HEK293 (cell line): ENCODE data around the gene CHRNE.

ENCODE experiments used
- CTCF ChIA-PET: fragments of 350-600 bp; formaldehyde crosslinking; extraction: SDS; loops from one replicate; lab custom pipeline; 2021; ENCODE audit warnings: antibody characterized with exemption; lab: Yijun Ruan, JAX
- POLR2A ChIA-PET: fragments of 300-600 bp; formaldehyde crosslinking; extraction: SDS; loops from one replicate; lab custom pipeline; 2020; ENCODE audit warnings: antibody characterized with exemption, inconsistent platforms; lab: Yijun Ruan, JAX
- H3K27ac ChIP-seq: fragments of 200-500 bp; sonication (Bioruptor generic); 2 replicates; pipeline ENCODE4 v1.5.1; 2014; ENCODE audit warnings: low read depth, low read length, control low read depth, inconsistent platforms; ENCODE audit errors: extremely low read depth
- H3K36me3 ChIP-seq, 2 experiments: fragments of 200-500 bp in 1 of 2; sonication (Bioruptor generic) in 1 of 2; 1 replicate in 1 of 2; 2 replicates in 1 of 2; pipeline ENCODE4 v1.5.1; 2014 to 2017; ENCODE audit warnings: inconsistent platforms in 2 of 2, low read length in 2 of 2; ENCODE audit not compliant: control insufficient read depth in 2 of 2, insufficient read depth in 1 of 2
- H3K4me1 ChIP-seq: fragments of 200-500 bp; sonication (Bioruptor generic); 2 replicates; pipeline ENCODE4 v1.5.1; 2014; ENCODE audit warnings: mild to moderate bottlenecking, low read length, inconsistent platforms; ENCODE audit not compliant: control insufficient read depth, insufficient read depth
- H3K4me3 ChIP-seq: 2 replicates; pipeline ENCODE4 v1.5.1; 2011; ENCODE audit warnings: low read depth, mild to moderate bottlenecking, control low read depth, low read length, moderate library complexity
- H3K9me3 ChIP-seq: fragments of 200-500 bp; sonication (Bioruptor generic); 2 replicates; pipeline ENCODE4 v1.5.1; 2014; ENCODE audit warnings: low read depth, low read length, inconsistent platforms; ENCODE audit not compliant: control insufficient read depth, insufficient read depth
- KLF16 ChIP-seq: fragments of 450-650 bp; formaldehyde crosslinking; IDR thresholded peaks from 2 replicates; pipeline ENCODE4 v1.5.1; 2017; ENCODE audit warnings: missing biosample characterization, missing genetic modification characterization
- REPIN1 ChIP-seq: fragments of 450-650 bp; formaldehyde crosslinking; IDR thresholded peaks from 2 replicates; pipeline ENCODE4 v1.5.1; 2017; ENCODE audit warnings: missing biosample characterization, missing genetic modification characterization, low read depth
- ZBTB1 ChIP-seq: fragments of 450-650 bp; formaldehyde crosslinking; IDR thresholded peaks from 2 replicates; pipeline ENCODE4 v1.5.1; 2016; ENCODE audit warnings: missing biosample characterization, missing genetic modification characterization
- ZNF121 ChIP-seq: fragments of 450-650 bp; formaldehyde crosslinking; IDR thresholded peaks from 2 replicates; pipeline ENCODE4 v1.5.1; 2016; ENCODE audit warnings: missing biosample characterization, missing genetic modification characterization
- ZNF19 ChIP-seq: fragments of 450-650 bp; formaldehyde crosslinking; IDR thresholded peaks from 2 replicates; pipeline ENCODE4; 2016; ENCODE audit warnings: missing biosample characterization, missing genetic modification characterization, low read depth
- ZNF221 ChIP-seq: fragments of 450-650 bp; formaldehyde crosslinking; IDR thresholded peaks from 2 replicates; pipeline ENCODE4 v1.5.1; 2017; ENCODE audit warnings: missing biosample characterization, missing genetic modification characterization, borderline replicate concordance
- ZNF23 ChIP-seq: fragments of 450-650 bp; formaldehyde crosslinking; IDR thresholded peaks from 2 replicates; pipeline ENCODE4 v1.5.1; 2016; ENCODE audit warnings: missing biosample characterization, missing genetic modification characterization, borderline replicate concordance
- ZNF324 ChIP-seq: fragments of 450-650 bp; formaldehyde crosslinking; IDR thresholded peaks from 2 replicates; pipeline ENCODE4 v1.5.1; 2016; ENCODE audit warnings: missing biosample characterization, missing genetic modification characterization
- ZNF394 ChIP-seq: fragments of 450-650 bp; formaldehyde crosslinking; IDR thresholded peaks from 2 replicates; pipeline ENCODE4 v1.5.1; 2016; ENCODE audit warnings: missing biosample characterization, missing genetic modification characterization, mild to moderate bottlenecking, moderate library complexity, borderline replicate concordance
- ZNF416 ChIP-seq: fragments of 450-650 bp; formaldehyde crosslinking; IDR thresholded peaks from 2 replicates; pipeline ENCODE4 v1.5.1; 2016; ENCODE audit warnings: missing biosample characterization, missing genetic modification characterization
- ZNF521 ChIP-seq: fragments of 450-650 bp; formaldehyde crosslinking; IDR thresholded peaks from 2 replicates; pipeline ENCODE4 v1.5.1; 2017; ENCODE audit warnings: missing biosample characterization, mild to moderate bottlenecking, missing genetic modification characterization
- ZNF530 ChIP-seq: fragments of 450-650 bp; formaldehyde crosslinking; IDR thresholded peaks from 2 replicates; pipeline ENCODE4 v1.5.1; 2016; ENCODE audit warnings: low read depth, missing biosample characterization, missing genetic modification characterization
- ZNF585B ChIP-seq: fragments of 450-650 bp; formaldehyde crosslinking; IDR thresholded peaks from 2 replicates; pipeline ENCODE4 v1.5.1; 2016; ENCODE audit warnings: missing biosample characterization, missing genetic modification characterization
- ZNF621 ChIP-seq: fragments of 450-650 bp; formaldehyde crosslinking; IDR thresholded peaks from 2 replicates; pipeline ENCODE4 v1.5.1; 2017; ENCODE audit warnings: missing biosample characterization, missing genetic modification characterization
- ZNF701 ChIP-seq: fragments of 450-650 bp; formaldehyde crosslinking; IDR thresholded peaks from 2 replicates; pipeline ENCODE4 v1.5.1; 2016; ENCODE audit warnings: missing biosample characterization, missing genetic modification characterization
- TF ChIP-seq, protein P1 (sequence below): fragments of 450-650 bp; formaldehyde crosslinking; IDR thresholded peaks from 2 replicates; pipeline ENCODE4 v1.5.1; 2016; ENCODE audit warnings: missing biosample characterization, missing genetic modification characterization
- TF ChIP-seq, protein P2 (sequence below): fragments of 450-650 bp; formaldehyde crosslinking; IDR thresholded peaks from 2 replicates; pipeline ENCODE4 v1.5.1; 2016; ENCODE audit warnings: missing biosample characterization, missing genetic modification characterization
- TF ChIP-seq, protein P3 (sequence below): fragments of 450-650 bp; formaldehyde crosslinking; IDR thresholded peaks from 2 replicates; pipeline ENCODE4 v1.5.1; 2016; ENCODE audit warnings: missing biosample characterization, missing genetic modification characterization
- TF ChIP-seq, protein P4 (sequence below): fragments of 450-650 bp; formaldehyde crosslinking; IDR thresholded peaks from 2 replicates; pipeline ENCODE4 v1.5.1; 2016; ENCODE audit warnings: missing biosample characterization, missing genetic modification characterization
- TF ChIP-seq, protein P5 (sequence below): fragments of 450-650 bp; formaldehyde crosslinking; optimal IDR thresholded peaks from 2 replicates; pipeline ENCODE3; 2016; ENCODE audit warnings: missing biosample characterization, mild to moderate bottlenecking, missing genetic modification characterization
- TF ChIP-seq, protein P6 (sequence below): fragments of 450-650 bp; formaldehyde crosslinking; IDR thresholded peaks from 2 replicates; pipeline ENCODE4 v1.5.1; 2017; ENCODE audit warnings: missing biosample characterization, missing genetic modification characterization

Gene CHRNE

DNA sequence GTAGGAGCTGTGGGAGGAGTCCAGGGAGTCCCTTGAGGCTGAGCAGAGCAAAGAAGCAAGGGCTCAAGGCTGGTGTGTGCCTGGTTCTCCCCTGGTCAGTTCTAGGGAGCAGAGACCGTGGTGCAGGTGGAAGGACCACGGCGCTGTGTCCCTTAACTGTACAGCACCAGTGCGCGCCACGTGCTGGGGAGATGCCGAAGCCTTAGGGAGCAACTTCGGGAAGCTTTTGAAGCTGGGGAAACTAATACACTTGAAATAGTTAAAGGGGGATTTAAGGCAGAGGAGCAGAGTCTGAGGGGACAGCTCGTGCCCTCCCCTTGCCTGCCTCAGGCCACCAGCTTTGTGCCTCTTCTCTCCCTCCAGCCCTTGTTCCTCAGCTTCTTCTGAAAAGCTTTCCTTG lies 42.2 kb downstream of the CHRNE start (continued):
- TF ChIP-seq KLF16 (tag by site-specific recombination): no peak
- TF ChIP-seq, protein P1, sequence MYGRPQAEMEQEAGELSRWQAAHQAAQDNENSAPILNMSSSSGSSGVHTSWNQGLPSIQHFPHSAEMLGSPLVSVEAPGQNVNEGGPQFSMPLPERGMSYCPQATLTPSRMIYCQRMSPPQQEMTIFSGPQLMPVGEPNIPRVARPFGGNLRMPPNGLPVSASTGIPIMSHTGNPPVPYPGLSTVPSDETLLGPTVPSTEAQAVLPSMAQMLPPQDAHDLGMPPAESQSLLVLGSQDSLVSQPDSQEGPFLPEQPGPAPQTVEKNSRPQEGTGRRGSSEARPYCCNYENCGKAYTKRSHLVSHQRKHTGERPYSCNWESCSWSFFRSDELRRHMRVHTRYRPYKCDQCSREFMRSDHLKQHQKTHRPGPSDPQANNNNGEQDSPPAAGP (tag by site-specific recombination): no peak
- TF ChIP-seq ZNF324 (tag by site-specific recombination): no peak
- TF ChIP-seq ZNF521 (tag by site-specific recombination): no peak

DNA sequence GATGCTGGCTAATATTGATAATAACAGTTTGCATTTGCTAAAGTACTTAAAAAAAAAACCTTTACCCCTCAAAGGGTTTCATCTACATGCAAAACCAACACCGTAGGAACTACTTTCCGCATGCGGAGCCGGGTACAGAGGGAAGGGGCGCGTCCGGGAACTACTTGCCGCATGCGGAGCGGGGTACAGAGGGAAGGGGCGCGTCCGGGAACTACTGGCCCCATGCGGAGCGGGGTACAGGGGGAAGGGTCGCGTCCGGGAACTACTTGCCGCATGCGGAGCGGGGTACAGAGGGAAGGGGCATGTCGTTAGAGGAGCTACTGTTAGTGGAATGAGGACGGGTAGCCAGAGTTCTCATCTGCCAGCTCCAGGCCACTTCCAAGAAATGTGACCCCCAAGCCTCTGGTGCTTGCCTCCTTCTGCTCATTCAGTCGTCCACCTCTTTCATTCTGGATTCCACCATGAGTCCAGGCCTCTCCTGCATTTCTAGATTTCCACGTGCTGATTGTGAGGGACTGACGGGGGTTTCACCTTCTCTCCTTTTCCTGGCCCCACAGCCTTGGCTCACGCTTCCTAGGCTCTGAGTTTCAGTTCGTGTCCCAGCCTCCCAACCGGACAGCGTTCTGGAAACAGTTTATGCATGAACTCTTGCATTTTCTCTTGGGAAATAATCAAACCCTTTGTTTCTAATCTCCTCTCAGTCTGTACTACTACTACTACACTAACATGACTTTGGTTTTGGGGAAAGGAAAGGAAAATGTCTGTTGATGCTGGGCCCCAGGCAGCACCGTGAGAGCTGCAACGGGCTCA lies 42.9 kb downstream of the CHRNE start:
- TF ChIP-seq ZNF221 (tag by site-specific recombination) (no peak), ZNF530 (tag by site-specific recombination) (no peak), ZNF701 (tag by site-specific recombination) (no peak), ZNF585B (tag by site-specific recombination) (no peak), ZNF121 (no peak), ZNF394 (no peak), REPIN1 (tag by site-specific recombination) (no peak), ZNF19 (tag by site-specific recombination) (no peak), ZNF23 (no peak), ZNF416 (tag by site-specific recombination) (no peak), ZBTB1 (tag by site-specific recombination) (no peak), ZNF621 (no peak)
- TF ChIP-seq, protein P2, sequence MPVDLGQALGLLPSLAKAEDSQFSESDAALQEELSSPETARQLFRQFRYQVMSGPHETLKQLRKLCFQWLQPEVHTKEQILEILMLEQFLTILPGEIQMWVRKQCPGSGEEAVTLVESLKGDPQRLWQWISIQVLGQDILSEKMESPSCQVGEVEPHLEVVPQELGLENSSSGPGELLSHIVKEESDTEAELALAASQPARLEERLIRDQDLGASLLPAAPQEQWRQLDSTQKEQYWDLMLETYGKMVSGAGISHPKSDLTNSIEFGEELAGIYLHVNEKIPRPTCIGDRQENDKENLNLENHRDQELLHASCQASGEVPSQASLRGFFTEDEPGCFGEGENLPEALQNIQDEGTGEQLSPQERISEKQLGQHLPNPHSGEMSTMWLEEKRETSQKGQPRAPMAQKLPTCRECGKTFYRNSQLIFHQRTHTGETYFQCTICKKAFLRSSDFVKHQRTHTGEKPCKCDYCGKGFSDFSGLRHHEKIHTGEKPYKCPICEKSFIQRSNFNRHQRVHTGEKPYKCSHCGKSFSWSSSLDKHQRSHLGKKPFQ (tag by site-specific recombination): no peak
- TF ChIP-seq, protein P3, sequence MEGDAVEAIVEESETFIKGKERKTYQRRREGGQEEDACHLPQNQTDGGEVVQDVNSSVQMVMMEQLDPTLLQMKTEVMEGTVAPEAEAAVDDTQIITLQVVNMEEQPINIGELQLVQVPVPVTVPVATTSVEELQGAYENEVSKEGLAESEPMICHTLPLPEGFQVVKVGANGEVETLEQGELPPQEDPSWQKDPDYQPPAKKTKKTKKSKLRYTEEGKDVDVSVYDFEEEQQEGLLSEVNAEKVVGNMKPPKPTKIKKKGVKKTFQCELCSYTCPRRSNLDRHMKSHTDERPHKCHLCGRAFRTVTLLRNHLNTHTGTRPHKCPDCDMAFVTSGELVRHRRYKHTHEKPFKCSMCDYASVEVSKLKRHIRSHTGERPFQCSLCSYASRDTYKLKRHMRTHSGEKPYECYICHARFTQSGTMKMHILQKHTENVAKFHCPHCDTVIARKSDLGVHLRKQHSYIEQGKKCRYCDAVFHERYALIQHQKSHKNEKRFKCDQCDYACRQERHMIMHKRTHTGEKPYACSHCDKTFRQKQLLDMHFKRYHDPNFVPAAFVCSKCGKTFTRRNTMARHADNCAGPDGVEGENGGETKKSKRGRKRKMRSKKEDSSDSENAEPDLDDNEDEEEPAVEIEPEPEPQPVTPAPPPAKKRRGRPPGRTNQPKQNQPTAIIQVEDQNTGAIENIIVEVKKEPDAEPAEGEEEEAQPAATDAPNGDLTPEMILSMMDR (tag by site-specific recombination): no peak
- TF ChIP-seq, protein P4, sequence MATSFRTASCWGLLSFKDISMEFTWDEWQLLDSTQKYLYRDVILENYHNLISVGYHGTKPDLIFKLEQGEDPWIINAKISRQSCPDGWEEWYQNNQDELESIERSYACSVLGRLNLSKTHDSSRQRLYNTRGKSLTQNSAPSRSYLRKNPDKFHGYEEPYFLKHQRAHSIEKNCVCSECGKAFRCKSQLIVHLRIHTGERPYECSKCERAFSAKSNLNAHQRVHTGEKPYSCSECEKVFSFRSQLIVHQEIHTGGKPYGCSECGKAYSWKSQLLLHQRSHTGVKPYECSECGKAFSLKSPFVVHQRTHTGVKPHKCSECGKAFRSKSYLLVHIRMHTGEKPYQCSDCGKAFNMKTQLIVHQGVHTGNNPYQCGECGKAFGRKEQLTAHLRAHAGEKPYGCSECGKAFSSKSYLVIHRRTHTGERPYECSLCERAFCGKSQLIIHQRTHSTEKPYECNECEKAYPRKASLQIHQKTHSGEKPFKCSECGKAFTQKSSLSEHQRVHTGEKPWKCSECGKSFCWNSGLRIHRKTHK: no peak
- TF ChIP-seq, protein P5, sequence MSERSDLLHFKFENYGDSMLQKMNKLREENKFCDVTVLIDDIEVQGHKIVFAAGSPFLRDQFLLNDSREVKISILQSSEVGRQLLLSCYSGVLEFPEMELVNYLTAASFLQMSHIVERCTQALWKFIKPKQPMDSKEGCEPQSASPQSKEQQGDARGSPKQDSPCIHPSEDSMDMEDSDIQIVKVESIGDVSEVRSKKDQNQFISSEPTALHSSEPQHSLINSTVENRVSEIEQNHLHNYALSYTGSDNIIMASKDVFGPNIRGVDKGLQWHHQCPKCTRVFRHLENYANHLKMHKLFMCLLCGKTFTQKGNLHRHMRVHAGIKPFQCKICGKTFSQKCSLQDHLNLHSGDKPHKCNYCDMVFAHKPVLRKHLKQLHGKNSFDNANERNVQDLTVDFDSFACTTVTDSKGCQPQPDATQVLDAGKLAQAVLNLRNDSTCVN: no peak
- TF ChIP-seq, protein P6, sequence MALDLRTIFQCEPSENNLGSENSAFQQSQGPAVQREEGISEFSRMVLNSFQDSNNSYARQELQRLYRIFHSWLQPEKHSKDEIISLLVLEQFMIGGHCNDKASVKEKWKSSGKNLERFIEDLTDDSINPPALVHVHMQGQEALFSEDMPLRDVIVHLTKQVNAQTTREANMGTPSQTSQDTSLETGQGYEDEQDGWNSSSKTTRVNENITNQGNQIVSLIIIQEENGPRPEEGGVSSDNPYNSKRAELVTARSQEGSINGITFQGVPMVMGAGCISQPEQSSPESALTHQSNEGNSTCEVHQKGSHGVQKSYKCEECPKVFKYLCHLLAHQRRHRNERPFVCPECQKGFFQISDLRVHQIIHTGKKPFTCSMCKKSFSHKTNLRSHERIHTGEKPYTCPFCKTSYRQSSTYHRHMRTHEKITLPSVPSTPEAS (tag by site-specific recombination): no peak
- no peaks in the 10 kb centered on the region for H3K9me3 ChIP-seq
- ChIA-PET CTCF (interaction anchor here (0.6 to 1.5 kb wide), 4 partner anchors 44 to 848 kb away, joined by 3 to 6 read pairs (median 3); partner anchors contain the start of genes ARRB2 and CHRNE), POLR2A (no interaction called here)
- no peaks in the 10 kb centered on the region; the same call in 1 of the 2 replicates for H3K4me1 ChIP-seq
- no peak overlapping the region for H3K4me3 ChIP-seq
- H3K36me3 ChIP-seq: peaks cover 0 to 21% of the 10 kb centered on the region in 2 experiments; a peak in 2 of 3 replicates
- H3K27ac ChIP-seq: no peak overlapping the region
